IgD-negative memory B cell (primary cell): ENCODE measurements around the gene RNF217. TPM values are rescaled to one million over a fixed set of nuclear protein-coding genes. Genes with fewer than 3 reads are reported as not detected.
A peak's percentile ranks its signal among the peaks of the same experiment; 100 is the strongest.
"Not testable (repeated sequence)": the region's sequence is repeated elsewhere in the genome, so short reads cannot be mapped to it uniquely, and the experiment has no call there.

Experiments
- H3K27ac Mint-ChIP-seq, 3 donors: one replicate each; pipeline ENCODE4 v1.8.0; 2020 to 2022; ENCODE audit warnings: mild to moderate bottlenecking in 3 of 3, mixed read lengths in 3 of 3, moderate library complexity in 1 of 3
- H3K27me3 Mint-ChIP-seq: one replicate; pipeline ENCODE4 v1.8.0; 2021; ENCODE audit warnings: mixed read lengths
- H3K36me3 Mint-ChIP-seq: one replicate; pipeline ENCODE4 v1.8.0; 2020; ENCODE audit warnings: mild to moderate bottlenecking, mixed read lengths
- H3K4me1 Mint-ChIP-seq, 3 donors: one replicate each; pipeline ENCODE4 v1.8.0; 2020 to 2022; ENCODE audit warnings: mixed read lengths in 3 of 3, mild to moderate bottlenecking in 1 of 3
- H3K4me3 Mint-ChIP-seq, 4 donors: one replicate each; pipeline ENCODE4 v1.8.0; 2020 to 2022; ENCODE audit warnings: mild to moderate bottlenecking in 4 of 4, mixed read lengths in 4 of 4, moderate library complexity in 3 of 4
- H3K9me3 Mint-ChIP-seq, 3 donors: one replicate each; pipeline ENCODE4 v1.8.0; 2020 to 2021; ENCODE audit warnings: mixed read lengths in 3 of 3, mild to moderate bottlenecking in 1 of 3
- polyA plus RNA-seq: library from polyadenylated mRNA; unstranded; fragments of 300-500 nt; fragmentation: Illumina TruSeq; gene quantifications from one replicate; pipeline ENCODE4 v1.2.3, GENCODE V29; 2021

RNF217 gene
- polyA plus RNA-seq, 1 donor from 2014 or later, result not detected

GRCh38 chr6:125066140-125066539, 103.9 kb downstream of the RNF217 start:
- Mint-ChIP-seq H3K4me3 (no peak overlapping the region), H3K36me3 (no peaks in the 10 kb centered on the region), H3K27me3 (no peaks in the 10 kb centered on the region), H3K9me3 (no peaks in the 10 kb centered on the region), H3K27ac (no peak overlapping the region), H3K4me1 (no peaks in the 10 kb centered on the region)

- Mint-ChIP-seq H3K27me3 (no peaks in the 10 kb centered on the region), H3K36me3 (no peaks in the 10 kb centered on the region), H3K4me1 (no peaks in the 10 kb centered on the region), H3K4me3 (no peak overlapping the region), H3K27ac (no peak overlapping the region), H3K9me3 (no peaks in the 10 kb centered on the region)
Measured at GRCh38 chr6:125066964-125067363, 104.7 kb downstream of the RNF217 start.

GRCh38 chr6:125067552-125067951, 105.3 kb downstream of the RNF217 start:
- no peaks in the 10 kb centered on the region for H3K36me3 Mint-ChIP-seq
- no peaks in the 10 kb centered on the region for H3K27me3 Mint-ChIP-seq
- H3K4me1 Mint-ChIP-seq, result no peaks in the 10 kb centered on the region
- H3K27ac Mint-ChIP-seq, result no peak overlapping the region
- no peaks in the 10 kb centered on the region for H3K9me3 Mint-ChIP-seq
- no peak overlapping the region for H3K4me3 Mint-ChIP-seq

- no peak overlapping the region for H3K27ac Mint-ChIP-seq
- no peaks in the 10 kb centered on the region for H3K27me3 Mint-ChIP-seq
- no peaks in the 10 kb centered on the region for H3K9me3 Mint-ChIP-seq
- no peak overlapping the region for H3K4me3 Mint-ChIP-seq
- H3K4me1 Mint-ChIP-seq, result no peaks in the 10 kb centered on the region
- no peaks in the 10 kb centered on the region for H3K36me3 Mint-ChIP-seq
Measured at GRCh38 chr6:125073071-125073470, 110.8 kb downstream of the RNF217 start.

GRCh38 chr6:125074120-125074519, 111.9 kb downstream of the RNF217 start:
- Mint-ChIP-seq H3K36me3 (no peaks in the 10 kb centered on the region), H3K9me3 (no peaks in the 10 kb centered on the region), H3K27ac (no peak overlapping the region), H3K4me1 (no peaks in the 10 kb centered on the region), H3K27me3 (no peaks in the 10 kb centered on the region), H3K4me3 (no peak overlapping the region)

- not testable (repeated sequence) for H3K27ac Mint-ChIP-seq, H3K36me3 Mint-ChIP-seq, H3K27me3 Mint-ChIP-seq, H3K9me3 Mint-ChIP-seq, H3K4me3 Mint-ChIP-seq, H3K4me1 Mint-ChIP-seq
Measured at GRCh38 chr6:125075073-125075472, 112.8 kb downstream of the RNF217 start.

GRCh38 chr6:125075741-125076481, 113.7 kb downstream of the RNF217 start:
- Mint-ChIP-seq H3K9me3 (no peaks in the 10 kb centered on the region), H3K27ac (no peak overlapping the region), H3K4me1 (no peaks in the 10 kb centered on the region), H3K4me3 (no peak overlapping the region), H3K36me3 (no peaks in the 10 kb centered on the region), H3K27me3 (no peaks in the 10 kb centered on the region)

- no peaks in the 10 kb centered on the region for H3K27me3 Mint-ChIP-seq
- H3K4me3 Mint-ChIP-seq, result no peak overlapping the region
- H3K27ac Mint-ChIP-seq, result no peak overlapping the region
Measured at GRCh38 chr6:125076482-125076742, 114.2 kb downstream of the RNF217 start.

GRCh38 chr6:125077453-125077852, 115.2 kb downstream of the RNF217 start:
- Mint-ChIP-seq H3K9me3 (no peaks in the 10 kb centered on the region), H3K36me3 (no peaks in the 10 kb centered on the region), H3K4me3 (no peak overlapping the region), H3K27ac (no peak overlapping the region), H3K4me1 (no peaks in the 10 kb centered on the region), H3K27me3 (no peaks in the 10 kb centered on the region)

More at GRCh38 chr6:125076482-125076742, 114.2 kb downstream of the RNF217 start:
- Mint-ChIP-seq H3K9me3 (no peaks in the 10 kb centered on the region), H3K36me3 (no peaks in the 10 kb centered on the region), H3K4me1 (no peaks in the 10 kb centered on the region)

- H3K9me3 Mint-ChIP-seq, result no peaks in the 10 kb centered on the region
- no peaks in the 10 kb centered on the region for H3K4me1 Mint-ChIP-seq
- H3K27me3 Mint-ChIP-seq, result no peaks in the 10 kb centered on the region
- H3K4me3 Mint-ChIP-seq, result no peak overlapping the region
- no peaks in the 10 kb centered on the region for H3K36me3 Mint-ChIP-seq
- peak overlapping the region in 1 of 3 donors; percentile 27 for H3K27ac Mint-ChIP-seq
Measured at GRCh38 chr6:125078602-125079321, 116.5 kb downstream of the RNF217 start.

GRCh38 chr6:125082908-125083683, 120.9 kb downstream of the RNF217 start:
- no peaks in the 10 kb centered on the region for H3K27me3 Mint-ChIP-seq
- H3K4me3 Mint-ChIP-seq, result no peak overlapping the region
- no peak overlapping the region for H3K27ac Mint-ChIP-seq
- no peaks in the 10 kb centered on the region for H3K4me1 Mint-ChIP-seq
- no peaks in the 10 kb centered on the region for H3K36me3 Mint-ChIP-seq
- H3K9me3 Mint-ChIP-seq, result no peaks in the 10 kb centered on the region

GRCh38 chr6:125083684-125083990, 121.4 kb downstream of the RNF217 start:
- H3K9me3 Mint-ChIP-seq, result no peaks in the 10 kb centered on the region
- no peak overlapping the region for H3K27ac Mint-ChIP-seq
- no peaks in the 10 kb centered on the region for H3K4me1 Mint-ChIP-seq
- H3K4me3 Mint-ChIP-seq, result no peak overlapping the region
- no peaks in the 10 kb centered on the region for H3K27me3 Mint-ChIP-seq
- H3K36me3 Mint-ChIP-seq, result no peaks in the 10 kb centered on the region

- Mint-ChIP-seq H3K27ac (no peak overlapping the region), H3K36me3 (no peaks in the 10 kb centered on the region), H3K27me3 (no peaks in the 10 kb centered on the region), H3K9me3 (no peaks in the 10 kb centered on the region), H3K4me3 (no peak overlapping the region), H3K4me1 (no peaks in the 10 kb centered on the region)
Measured at GRCh38 chr6:125086716-125087115, 124.5 kb downstream of the RNF217 start.

GRCh38 chr6:125088963-125089362, 126.7 kb downstream of the RNF217 start:
- no peaks in the 10 kb centered on the region for H3K9me3 Mint-ChIP-seq
- H3K27me3 Mint-ChIP-seq, result no peaks in the 10 kb centered on the region
- H3K4me3 Mint-ChIP-seq, result no peak overlapping the region
- no peaks in the 10 kb centered on the region for H3K36me3 Mint-ChIP-seq
- H3K27ac Mint-ChIP-seq, result no peak overlapping the region
- H3K4me1 Mint-ChIP-seq, result no peaks in the 10 kb centered on the region

- Mint-ChIP-seq H3K4me1 (peaks cover 0 to 6% (median 1%) of the 10 kb centered on the region in 3 donors), H3K27me3 (peaks cover 12% of the 10 kb centered on the region), H3K4me3 (no peak overlapping the region), H3K9me3 (peaks cover 0 to 5% (median 0%) of the 10 kb centered on the region in 3 donors), H3K36me3 (peaks cover 3% of the 10 kb centered on the region), H3K27ac (no peak overlapping the region)
Measured at GRCh38 chr6:125094563-125094962, 132.3 kb downstream of the RNF217 start.
